Osteoblast (primary cell): ENCODE results near the gene PTPN7. TPM values are rescaled to one million over a fixed set of nuclear protein-coding genes. Genes with fewer than 3 reads are reported as not detected.
A peak's percentile ranks its signal among the peaks of the same experiment; 100 is the strongest.

Source experiments
- DNase-seq: peaks from one replicate; pipeline ENCODE4 v3.0.0; 2011; ENCODE audit warnings: low spot score, mixed read lengths; ENCODE audit not compliant: insufficient read length; ENCODE audit errors: missing footprints
- H2AFZ ChIP-seq: 2 replicates; pipeline ENCODE4 v1.6.0; 2011; ENCODE audit warnings: mild to moderate bottlenecking, low read length
- H3K27ac ChIP-seq: 2 replicates; pipeline ENCODE4 v1.5.1; 2011; ENCODE audit warnings: mild to moderate bottlenecking, low read depth, low read length, moderate library complexity
- H3K27me3 ChIP-seq: 2 replicates; pipeline ENCODE4 v1.6.0; 2012; ENCODE audit warnings: mild to moderate bottlenecking, control low read depth, inconsistent platforms, low read length, moderate library complexity; ENCODE audit not compliant: insufficient read depth
- H3K36me3 ChIP-seq: 2 replicates; pipeline ENCODE4 v1.5.1; 2011; ENCODE audit warnings: mild to moderate bottlenecking, low read length, control low read depth, moderate library complexity; ENCODE audit not compliant: insufficient read depth
- H3K4me1 ChIP-seq: 2 replicates; pipeline ENCODE4 v1.5.1; 2011; ENCODE audit warnings: mild to moderate bottlenecking, low read length, control low read depth, moderate library complexity; ENCODE audit not compliant: insufficient read depth
- H3K4me2 ChIP-seq: 2 replicates; pipeline ENCODE4 v1.6.0; 2011; ENCODE audit warnings: mild to moderate bottlenecking, low read length; ENCODE audit not compliant: insufficient read depth
- H3K4me3 ChIP-seq: fragments of 200-600 bp; sonication (generic); 3 replicates; pipeline ENCODE4 v1.5.1; 2012; ENCODE audit warnings: mild to moderate bottlenecking, low read length, inconsistent platforms; ENCODE audit not compliant: insufficient read depth
- H3K79me2 ChIP-seq: 2 replicates; pipeline ENCODE4 v1.6.0; 2012; ENCODE audit warnings: mild to moderate bottlenecking, low read length, control low read depth, inconsistent platforms; ENCODE audit not compliant: insufficient read depth
- H3K9me3 ChIP-seq: 2 replicates; pipeline ENCODE4 v1.5.1; 2011; ENCODE audit warnings: low read depth, low read length, control low read depth
- H4K20me1 ChIP-seq: 2 replicates; pipeline ENCODE4 v1.6.0; 2012; ENCODE audit warnings: mild to moderate bottlenecking, low read length, control low read depth; ENCODE audit not compliant: insufficient read depth
- CTCF ChIP-seq: IDR thresholded peaks from 2 replicates; pipeline ENCODE4 v1.5.1; 2011; ENCODE audit warnings: mild to moderate bottlenecking, low read depth, low read length, moderate library complexity; ENCODE audit errors: extremely low read depth
- total RNA-seq: library from RNA; depleted of rRNA; stranded (reverse); fragments of >200 nt; gene quantifications from 2 replicates; pipeline ENCODE4 v1.2.3, GENCODE V29; 2012

The PTPN7 gene
- total RNA-seq, 1 donor = not detected

- Histone ChIP-seq H4K20me1 (peaks cover 52% of the 10 kb centered on the region), H3K36me3 (peaks cover 9% of the 10 kb centered on the region), H3K27me3 (no peaks in the 10 kb centered on the region), H3K4me3 (no peak overlapping the region), H3K4me1 (peaks cover 15% of the 10 kb centered on the region), H3K27ac (no peak overlapping the region), H3K79me2 (peaks cover 73% of the 10 kb centered on the region), H3K9me3 (no peaks in the 10 kb centered on the region), H3K4me2 (no peak overlapping the region), H2AFZ (no peak overlapping the region)
- TF ChIP-seq CTCF = no peak
- peak; percentile 66 for DNase-seq
Measured at GRCh38 chr1:202140833-202141232, 19.6 kb downstream of the PTPN7 start.

- Histone ChIP-seq H3K79me2 (peaks cover 22% of the 10 kb centered on the region), H3K4me2 (no peak overlapping the region), H3K4me3 (no peak overlapping the region), H3K4me1 (no peaks in the 10 kb centered on the region), H3K27ac (no peak overlapping the region), H2AFZ (no peak overlapping the region), H3K9me3 (no peaks in the 10 kb centered on the region), H3K36me3 (peaks cover 45% of the 10 kb centered on the region), H4K20me1 (peaks cover 32% of the 10 kb centered on the region), H3K27me3 (no peaks in the 10 kb centered on the region)
- peak; percentile 98 for DNase-seq
- peak; percentile 84 for TF ChIP-seq CTCF
Measured at GRCh38 chr1:202135221-202135721, 25.1 kb downstream of the PTPN7 start.

GRCh38 chr1:202134645-202135172 lies 25.7 kb downstream of the PTPN7 start:
- Histone ChIP-seq H3K27ac (no peak overlapping the region), H2AFZ (no peak overlapping the region), H3K36me3 (peaks cover 45% of the 10 kb centered on the region), H3K4me3 (no peak overlapping the region), H4K20me1 (peaks cover 32% of the 10 kb centered on the region), H3K79me2 (peaks cover 18% of the 10 kb centered on the region), H3K4me2 (no peak overlapping the region), H3K9me3 (no peaks in the 10 kb centered on the region), H3K4me1 (no peaks in the 10 kb centered on the region), H3K27me3 (no peaks in the 10 kb centered on the region)
- DNase-seq = no peak
- TF ChIP-seq CTCF = no peak

GRCh38 chr1:202133989-202134388 lies 26.4 kb downstream of the PTPN7 start:
- Histone ChIP-seq H3K27me3 (no peaks in the 10 kb centered on the region), H3K4me2 (no peak overlapping the region), H3K27ac (no peak overlapping the region), H3K79me2 (peaks cover 15% of the 10 kb centered on the region), H3K4me3 (no peak overlapping the region), H4K20me1 (peaks cover 31% of the 10 kb centered on the region), H3K9me3 (no peaks in the 10 kb centered on the region), H3K36me3 (peaks cover 44% of the 10 kb centered on the region), H3K4me1 (no peaks in the 10 kb centered on the region), H2AFZ (no peak overlapping the region)
- TF ChIP-seq CTCF = no peak
- no peak for DNase-seq
